Thyroid gland (tissue), 4 donors: ENCODE data around the gene UBALD2. TPM values are rescaled to one million over a fixed set of nuclear protein-coding genes. Genes with fewer than 3 reads are reported as not detected.

Experiments used
- DNase-seq, 2 donors: peaks; one replicate each; pipeline ENCODE4 v3.0.0-alpha.2; 2019
- H3K27ac ChIP-seq, 3 donors: fragments of 200-600 bp; sonication (generic); 1 replicate in 2 of 3; 2 replicates in 1 of 3; pipeline ENCODE4 v1.5.1; 2016 to 2019; ENCODE audit warnings: mild to moderate bottlenecking in 1 of 3, moderate library complexity in 1 of 3
- H3K27me3 ChIP-seq: fragments of 200-600 bp; sonication (generic); one replicate; pipeline ENCODE4 v1.5.1; 2019
- H3K36me3 ChIP-seq, 2 donors: fragments of 200-600 bp; sonication (generic); one replicate each; pipeline ENCODE4 v1.5.1; 2016 to 2019
- H3K4me1 ChIP-seq, 2 donors: fragments of 200-600 bp; sonication (generic); one replicate each; pipeline ENCODE4 v1.5.1; 2017 to 2019
- H3K4me3 ChIP-seq, 3 donors: fragments of 200-600 bp; sonication (generic); replicated peaks in 1 of 3; 1 replicate in 2 of 3; 2 replicates in 1 of 3; pipeline ENCODE4 v1.5.1; 2016; ENCODE audit warnings: mild to moderate bottlenecking in 1 of 3
- H3K9me3 ChIP-seq: fragments of 200-600 bp; sonication (generic); one replicate; pipeline ENCODE4 v1.5.1; 2017
- POLR2A ChIP-seq, 2 donors: fragments of 450-650 bp; IDR thresholded peaks; one replicate each; pipeline ENCODE4 v1.6.1; 2017; ENCODE audit warnings: antibody characterized with exemption in 2 of 2, mild to moderate bottlenecking in 2 of 2, moderate library complexity in 1 of 2
- WGBS, 2 donors: methylation state at CpG; one replicate each; pipeline ENCODE4 v1.1.5; 2017; 5-methylcytosine and 5-hydroxymethylcytosine counted together
- intact Hi-C: fragments of 100-400 bp; cut with DNase I; formaldehyde crosslinking; loops from one replicate; pipeline ENCODE4 v1.15.1; 2023
- total RNA-seq, 4 donors: library from RNA; depleted of rRNA; stranded (reverse); fragments of >200 nt; gene quantifications; one replicate each; pipeline ENCODE4 v1.2.3, GENCODE V29; 2016
- TF ChIP-seq, protein P1 (sequence below), 6 experiments: fragments of 200-600 bp in 3 of 6; fragments of 450-650 bp in 3 of 6; sonication (generic) in 3 of 6; IDR thresholded peaks; one replicate each; pipeline ENCODE4 v1.5.1; 2016 to 2019; ENCODE audit warnings: antibody characterized with exemption in 6 of 6, mild to moderate bottlenecking in 2 of 6, inconsistent platforms in 1 of 6, moderate library complexity in 1 of 6

UBALD2 gene
- total RNA-seq, 4 donors from 2014 or later, result 9.8 to 54.2 (median 22.9) TPM

DNA sequence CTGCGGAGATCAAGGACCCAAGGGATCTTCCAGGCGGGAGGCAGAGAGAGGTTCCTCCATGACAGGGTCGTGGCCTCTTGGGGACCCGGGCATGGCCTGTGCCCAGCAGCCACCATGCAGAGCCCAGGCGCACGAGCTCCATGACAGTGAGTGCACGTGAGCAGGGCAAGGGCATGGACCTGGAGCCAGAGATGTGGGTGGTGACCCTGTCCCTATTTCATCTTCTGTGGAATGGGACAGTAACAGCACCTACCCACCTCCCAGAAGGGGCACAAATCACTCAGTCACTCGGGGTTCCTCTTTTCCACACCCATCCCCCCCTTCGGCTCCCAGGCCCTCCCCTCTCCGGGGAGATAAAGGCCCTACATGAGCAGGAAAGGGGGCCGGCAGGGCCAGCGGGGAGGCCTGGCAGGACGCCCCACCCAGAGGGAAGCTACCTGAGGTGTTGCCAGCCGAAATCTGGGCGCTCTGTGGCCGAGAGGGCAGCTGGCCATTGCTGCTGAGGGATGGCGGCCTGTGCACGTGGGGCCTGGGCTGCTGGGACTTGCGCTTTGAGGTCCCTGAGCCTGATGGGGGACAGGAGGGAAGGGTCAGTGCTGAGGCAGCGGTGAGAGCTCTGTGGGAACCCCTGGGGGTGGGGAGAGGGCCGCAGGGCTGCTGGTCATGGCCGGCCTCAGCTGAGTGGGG lies 10.4 kb downstream of the UBALD2 start:
- no peak for TF ChIP-seq POLR2A (IDR thresholded peaks at IDR 0.05)
- TF ChIP-seq, protein P1, sequence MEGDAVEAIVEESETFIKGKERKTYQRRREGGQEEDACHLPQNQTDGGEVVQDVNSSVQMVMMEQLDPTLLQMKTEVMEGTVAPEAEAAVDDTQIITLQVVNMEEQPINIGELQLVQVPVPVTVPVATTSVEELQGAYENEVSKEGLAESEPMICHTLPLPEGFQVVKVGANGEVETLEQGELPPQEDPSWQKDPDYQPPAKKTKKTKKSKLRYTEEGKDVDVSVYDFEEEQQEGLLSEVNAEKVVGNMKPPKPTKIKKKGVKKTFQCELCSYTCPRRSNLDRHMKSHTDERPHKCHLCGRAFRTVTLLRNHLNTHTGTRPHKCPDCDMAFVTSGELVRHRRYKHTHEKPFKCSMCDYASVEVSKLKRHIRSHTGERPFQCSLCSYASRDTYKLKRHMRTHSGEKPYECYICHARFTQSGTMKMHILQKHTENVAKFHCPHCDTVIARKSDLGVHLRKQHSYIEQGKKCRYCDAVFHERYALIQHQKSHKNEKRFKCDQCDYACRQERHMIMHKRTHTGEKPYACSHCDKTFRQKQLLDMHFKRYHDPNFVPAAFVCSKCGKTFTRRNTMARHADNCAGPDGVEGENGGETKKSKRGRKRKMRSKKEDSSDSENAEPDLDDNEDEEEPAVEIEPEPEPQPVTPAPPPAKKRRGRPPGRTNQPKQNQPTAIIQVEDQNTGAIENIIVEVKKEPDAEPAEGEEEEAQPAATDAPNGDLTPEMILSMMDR (IDR thresholded peaks at IDR 0.05), result no peak
- Histone ChIP-seq H3K9me3 (no peaks in the 10 kb centered on the region), H3K4me1 (peaks cover 23 to 39% of the 10 kb centered on the region in 2 donors), H3K36me3 (peaks cover 2% of the 10 kb centered on the region in 2 donors), H3K27ac (peak overlapping the region in 1 of 3 donors; percentile 33), H3K27me3 (no peaks in the 10 kb centered on the region), H3K4me3 (no peak overlapping the region)
- 97 to 99% methylated on average over 10 to 14 of the region's 22 CpGs for WGBS, 2 donors
- no peak for DNase-seq
- intact Hi-C loops, result loop anchor here (5.0 to 10.0 kb wide), 2 partner anchors 93 to 271 kb away; partner anchors contain the start of gene CDK3

DNA sequence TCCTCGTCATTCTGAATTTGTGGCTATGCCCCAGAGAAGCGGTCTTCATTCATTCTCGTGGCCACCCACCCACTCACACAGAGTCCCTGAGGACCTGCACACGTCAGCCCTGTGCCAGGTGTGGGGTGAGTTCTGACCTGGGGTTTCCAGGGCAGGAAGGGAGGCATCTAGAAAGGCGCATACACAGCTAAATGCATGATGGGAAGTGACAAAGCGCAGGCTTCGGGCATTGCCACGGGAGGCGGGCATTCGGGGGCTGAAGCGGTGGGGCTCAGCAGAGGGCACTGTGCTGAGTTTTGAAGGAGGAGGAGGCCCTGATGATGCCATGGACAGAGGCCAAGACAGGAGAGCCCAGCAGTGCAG lies 10.9 kb downstream of the UBALD2 start:
- WGBS, 2 donors, result 86 to 94% methylated on average over 10 to 11 of the region's 11 CpGs
- H3K4me3 ChIP-seq, result no peak overlapping the region
- TF ChIP-seq, protein P1 (IDR thresholded peaks at IDR 0.05), result no peak
- no peak for TF ChIP-seq POLR2A (IDR thresholded peaks at IDR 0.05)
- DNase-seq, result no peak
- no peaks in the 10 kb centered on the region for H3K9me3 ChIP-seq
- no peak overlapping the region for H3K27ac ChIP-seq
- H3K4me1 ChIP-seq, result peaks cover 23 to 35% of the 10 kb centered on the region in 2 donors
- intact Hi-C loops, result loop anchor here (5.0 to 10.0 kb wide), 2 partner anchors 94 to 271 kb away; partner anchors contain the start of gene CDK3
- H3K36me3 ChIP-seq, result no peaks in the 10 kb centered on the region
- H3K27me3 ChIP-seq, result no peaks in the 10 kb centered on the region

DNA sequence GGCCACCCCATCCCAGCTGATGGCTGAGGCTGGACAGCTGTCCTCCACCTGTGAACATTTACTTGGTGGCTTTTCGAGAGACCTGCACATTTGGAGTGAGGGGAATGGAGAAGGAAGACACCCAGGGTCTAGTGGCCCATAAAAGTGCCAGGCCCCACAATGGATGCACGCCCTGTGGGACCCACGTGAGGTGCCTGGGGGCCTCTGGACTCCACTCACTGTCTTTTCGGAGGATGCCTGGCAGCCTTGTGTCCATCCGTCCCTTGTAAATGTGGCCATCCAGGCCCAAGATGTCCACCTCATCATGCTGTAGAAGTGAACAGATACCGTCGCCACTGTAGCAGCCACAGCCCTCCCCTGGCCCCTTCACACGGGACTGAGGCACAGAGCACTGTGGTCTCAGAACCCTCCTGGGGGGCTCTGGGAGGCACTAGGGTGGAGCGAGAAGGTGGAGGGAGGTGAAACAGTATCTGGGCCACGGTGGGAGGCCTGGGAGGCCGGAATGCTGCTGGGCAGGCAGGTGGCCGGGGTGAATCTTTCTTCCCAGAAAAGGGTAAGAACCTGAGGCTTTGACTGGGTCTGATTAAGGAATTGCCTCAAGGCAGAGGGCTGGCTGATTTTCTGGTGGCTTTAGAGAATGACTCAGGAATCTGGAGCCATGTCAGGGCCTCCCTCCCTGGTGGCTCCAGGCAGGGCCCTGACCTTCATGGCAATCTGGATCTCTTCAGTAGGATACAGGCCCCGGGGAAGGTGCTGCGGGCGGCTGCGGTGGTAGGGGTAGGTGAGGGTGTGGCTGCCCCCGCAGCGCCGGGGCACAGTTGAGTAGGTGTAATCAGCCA lies 11.5 kb downstream of the UBALD2 start:
- intact Hi-C loops, result loop anchor here (5.0 to 10.0 kb wide), 2 partner anchors 94 to 272 kb away; partner anchors contain the start of gene CDK3
- no peaks in the 10 kb centered on the region for H3K36me3 ChIP-seq

DNA sequence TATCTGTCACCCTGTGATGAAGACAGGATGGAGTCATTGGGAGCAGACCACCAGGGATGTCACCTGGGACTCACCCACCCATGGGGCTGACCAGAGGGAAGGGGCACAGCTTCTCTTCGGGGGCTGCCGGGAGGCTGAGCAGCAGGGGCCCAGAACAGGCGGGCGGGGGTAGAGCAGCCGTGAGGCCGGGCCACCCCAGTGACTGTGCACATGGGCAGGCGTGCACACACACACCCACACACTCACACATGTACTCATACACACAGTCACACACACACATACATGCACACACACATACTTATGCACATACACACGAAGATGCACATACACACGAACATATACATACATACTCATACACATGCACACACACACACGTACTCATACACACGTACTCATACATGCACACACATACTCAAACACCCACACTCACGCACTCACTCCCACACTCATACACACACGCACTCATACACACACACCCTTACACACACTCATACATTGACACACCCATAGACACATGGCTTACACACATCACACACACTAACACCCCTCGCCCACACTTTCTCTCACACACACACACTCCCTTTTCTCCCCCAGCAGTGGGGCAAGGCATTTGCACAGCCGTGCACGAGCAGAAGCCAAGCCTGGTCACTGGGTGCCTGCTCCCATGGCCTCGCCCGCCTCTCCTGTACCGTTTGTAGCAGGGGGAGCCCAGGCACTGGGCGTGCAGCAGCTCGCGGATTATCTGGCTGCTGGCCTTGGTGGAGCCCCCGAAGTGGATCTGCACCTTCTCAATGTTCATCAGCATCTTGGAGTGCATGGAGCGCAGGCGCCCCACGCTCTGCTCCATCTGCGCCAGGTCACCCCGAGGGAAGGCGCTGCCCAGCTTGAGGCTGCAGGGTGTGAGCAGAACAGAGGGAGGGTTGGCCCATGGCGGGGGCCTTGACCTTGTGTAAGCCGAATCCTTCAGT lies 12.4 kb downstream of the UBALD2 start:
- WGBS, 2 donors, result 94 to 95% methylated on average over 25 to 28 of the region's 31 CpGs
- no peaks in the 10 kb centered on the region for H3K36me3 ChIP-seq
- no peak overlapping the region for H3K27ac ChIP-seq
- TF ChIP-seq POLR2A (IDR thresholded peaks at IDR 0.05), result no peak
- TF ChIP-seq, protein P1 (IDR thresholded peaks at IDR 0.05), result no peak
- no peak for DNase-seq
- intact Hi-C loops, result loop anchor here (5.0 to 10.0 kb wide), 2 partner anchors 95 to 273 kb away; partner anchors contain the start of gene CDK3
- H3K4me1 ChIP-seq, result peaks cover 8 to 30% of the 10 kb centered on the region in 2 donors
- H3K27me3 ChIP-seq, result no peaks in the 10 kb centered on the region
- no peaks in the 10 kb centered on the region for H3K9me3 ChIP-seq
- H3K4me3 ChIP-seq, result no peak overlapping the region

More for the DNA sequence above, 11.5 kb downstream of the UBALD2 start:
- DNase-seq, result no peak
- Histone ChIP-seq H3K4me1 (peaks cover 17 to 30% of the 10 kb centered on the region in 2 donors), H3K27ac (no peak overlapping the region), H3K9me3 (no peaks in the 10 kb centered on the region), H3K4me3 (no peak overlapping the region), H3K27me3 (no peaks in the 10 kb centered on the region)
- TF ChIP-seq, protein P1 (IDR thresholded peaks at IDR 0.05), result no peak
- TF ChIP-seq POLR2A (IDR thresholded peaks at IDR 0.05), result no peak
- 90 to 91% methylated on average over 18 to 19 of the region's 19 CpGs for WGBS, 2 donors
